Activated CD4-positive, alpha-beta T cell treated with anti-CD3 and anti-CD28 coated beads, Interleukin-2, amount 50 U/mL, for 1 hour (primary cell): ENCODE measurements around the gene GLYATL1B.
"Not testable (repeated sequence)": the region's sequence is repeated elsewhere in the genome, so short reads cannot be mapped to it uniquely, and the experiment has no call there.

Experiments used
- DNase-seq: peaks from one replicate; pipeline ENCODE4 v3.0.0-alpha.2; 2020

Gene GLYATL1B, protein sequence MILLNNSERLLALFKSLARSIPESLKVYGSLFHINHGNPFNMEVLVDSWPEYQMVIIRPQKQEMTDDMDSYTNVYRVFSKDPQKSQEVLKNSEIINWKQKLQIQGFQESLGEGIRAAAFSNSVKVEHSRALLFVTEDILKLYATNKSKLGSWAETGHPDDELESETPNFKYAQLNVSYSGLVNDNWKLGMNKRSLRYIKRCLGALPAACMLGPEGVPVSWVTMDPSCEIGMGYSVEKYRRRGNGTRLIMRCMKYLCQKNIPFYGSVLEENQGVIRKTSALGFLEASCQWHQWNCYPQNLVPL

DNA sequence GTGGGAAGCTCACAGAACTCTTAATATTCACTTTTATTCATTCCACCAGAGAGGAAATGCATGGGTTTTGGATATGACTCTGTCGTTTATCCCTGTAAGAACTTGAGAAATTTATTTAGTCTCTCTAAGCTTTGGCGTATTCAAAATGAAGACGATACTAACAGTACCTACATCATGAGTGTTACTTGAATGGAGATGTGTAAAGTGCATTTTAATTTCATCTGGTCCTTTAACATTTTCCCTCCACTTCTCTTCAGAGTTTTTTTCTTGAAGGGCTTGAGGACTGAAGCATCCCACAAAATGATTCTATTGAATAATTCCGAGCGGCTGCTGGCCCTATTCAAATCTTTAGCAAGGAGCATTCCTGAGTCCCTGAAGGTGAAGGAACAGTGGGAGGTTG is at the start of gene GLYATL1B:
GLYATL1B (plus strand) TSS at position 301 of the 400 bp plus-strand sequence; CDS start at position 301, 0 bp downstream.
- DNase-seq: not testable (repeated sequence)

DNA sequence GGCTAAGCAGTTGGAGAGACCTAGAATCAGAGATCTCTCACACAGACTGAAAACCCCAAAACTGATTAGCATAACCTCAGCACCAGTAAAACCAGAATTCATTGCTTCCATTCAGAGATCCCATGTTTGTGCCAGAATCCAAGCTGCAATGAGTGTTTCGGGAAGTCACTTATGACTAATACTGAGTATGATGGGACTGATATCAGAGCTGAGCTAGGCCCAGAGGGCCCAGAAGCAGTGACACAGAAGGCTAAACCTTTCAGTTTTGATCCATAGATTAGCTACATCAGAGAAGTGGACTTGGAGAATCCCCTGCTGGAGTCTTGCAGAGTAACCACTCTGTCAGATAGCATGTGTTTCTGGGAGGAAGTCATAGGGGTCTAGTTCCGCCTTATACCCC is 49.6 kb upstream of the GLYATL1B start:
- not testable (repeated sequence) for DNase-seq

DNA sequence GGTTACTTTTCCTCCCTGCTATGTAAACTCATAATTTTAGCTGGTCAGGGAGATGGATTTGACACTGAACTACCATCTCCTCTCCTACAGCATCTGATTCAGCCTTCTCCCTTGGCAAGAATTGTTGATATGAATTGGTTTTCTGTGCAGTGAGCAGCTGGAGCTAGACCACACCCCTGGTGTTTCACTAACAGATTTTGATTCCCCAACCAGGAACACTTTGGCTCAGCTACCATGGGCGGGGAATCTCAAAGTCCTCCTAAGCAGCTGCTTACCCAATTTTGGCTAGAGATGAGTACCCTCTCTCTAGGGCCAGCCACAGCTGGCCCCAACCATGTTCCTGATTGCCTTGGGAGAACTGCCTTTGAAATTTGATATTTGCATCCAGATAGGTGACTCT is 48.7 kb upstream of the GLYATL1B start:
- DNase-seq: not testable (repeated sequence)

DNA sequence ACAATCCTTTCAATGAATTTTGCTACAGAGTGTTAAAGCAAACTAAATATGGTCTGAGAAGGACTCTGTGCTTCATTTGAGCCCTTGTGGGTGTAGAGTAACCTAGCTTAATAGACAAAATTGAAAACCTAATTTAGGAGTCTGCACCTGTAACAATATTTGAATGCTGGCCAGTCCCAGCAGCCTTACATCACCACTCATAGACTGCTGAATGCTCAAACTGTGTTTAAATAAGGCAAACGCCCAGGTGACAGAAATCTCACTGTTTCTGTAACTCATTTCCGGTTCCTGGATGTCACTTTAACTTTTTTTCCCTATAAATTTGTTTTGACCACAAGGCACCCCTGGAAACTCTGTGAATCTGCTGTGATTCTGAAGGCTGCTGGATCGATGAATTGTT is 45.5 kb upstream of the GLYATL1B start:
- no peak for DNase-seq

DNA sequence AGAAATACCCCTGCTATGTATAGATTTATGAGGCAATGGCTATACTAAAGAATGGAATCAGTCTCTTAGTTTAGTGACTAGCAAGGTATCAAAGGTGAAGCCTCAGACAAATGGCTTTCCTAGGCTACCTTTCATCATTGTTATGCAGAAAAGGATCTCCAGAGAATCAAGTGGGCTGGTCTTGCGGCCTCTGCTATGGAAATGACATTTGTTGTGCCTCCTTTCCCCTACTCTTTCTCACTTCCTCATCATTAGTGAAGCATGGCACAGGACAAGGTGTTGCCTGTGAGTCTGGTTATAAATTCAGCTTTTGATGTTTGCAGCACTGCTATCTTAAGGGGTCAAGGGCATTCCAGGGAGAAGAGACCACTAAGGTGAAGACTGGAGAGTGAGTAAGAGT is 34.7 kb upstream of the GLYATL1B start:
- DNase-seq: not testable (repeated sequence)

DNA sequence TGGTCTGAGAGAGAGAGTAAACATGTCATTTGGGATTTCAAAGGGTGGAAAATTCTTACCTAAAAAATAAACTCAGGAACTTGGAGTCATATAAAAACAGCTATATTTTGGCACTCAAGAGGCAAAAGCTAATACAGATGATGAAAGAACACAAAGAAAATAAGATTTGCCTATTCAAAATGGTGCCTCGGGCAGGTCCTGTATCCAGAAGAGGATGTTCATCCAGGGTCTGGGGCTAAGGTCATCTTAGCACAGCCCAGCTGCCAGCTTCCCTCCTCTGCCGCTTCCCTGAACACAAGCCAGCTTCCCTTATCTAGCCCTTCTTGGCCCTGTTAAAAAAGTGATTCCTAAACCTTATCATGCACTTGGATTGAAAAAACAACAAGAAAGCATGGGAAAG is 33.8 kb upstream of the GLYATL1B start:
- DNase-seq: not testable (repeated sequence)

DNA sequence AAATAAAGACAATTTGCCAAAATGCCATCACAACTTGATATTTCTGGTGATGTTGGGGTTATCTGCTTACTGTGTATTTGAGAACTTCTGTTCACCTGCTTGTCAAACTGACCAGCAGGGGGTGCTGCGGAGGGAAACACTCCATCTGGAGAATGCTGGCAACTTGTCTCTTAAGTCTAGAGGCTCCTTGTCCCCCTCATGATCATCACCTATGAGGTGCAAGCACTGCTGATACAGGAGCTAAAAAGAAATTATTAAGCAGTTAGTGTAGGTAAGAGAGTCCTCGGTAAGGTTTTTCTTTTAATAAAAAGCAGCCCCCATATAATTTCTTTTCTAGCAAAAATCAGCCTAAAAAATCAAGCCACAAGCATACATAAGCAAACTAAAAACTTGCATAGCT is 32.7 kb upstream of the GLYATL1B start:
- peak; percentile 82 for DNase-seq

DNA sequence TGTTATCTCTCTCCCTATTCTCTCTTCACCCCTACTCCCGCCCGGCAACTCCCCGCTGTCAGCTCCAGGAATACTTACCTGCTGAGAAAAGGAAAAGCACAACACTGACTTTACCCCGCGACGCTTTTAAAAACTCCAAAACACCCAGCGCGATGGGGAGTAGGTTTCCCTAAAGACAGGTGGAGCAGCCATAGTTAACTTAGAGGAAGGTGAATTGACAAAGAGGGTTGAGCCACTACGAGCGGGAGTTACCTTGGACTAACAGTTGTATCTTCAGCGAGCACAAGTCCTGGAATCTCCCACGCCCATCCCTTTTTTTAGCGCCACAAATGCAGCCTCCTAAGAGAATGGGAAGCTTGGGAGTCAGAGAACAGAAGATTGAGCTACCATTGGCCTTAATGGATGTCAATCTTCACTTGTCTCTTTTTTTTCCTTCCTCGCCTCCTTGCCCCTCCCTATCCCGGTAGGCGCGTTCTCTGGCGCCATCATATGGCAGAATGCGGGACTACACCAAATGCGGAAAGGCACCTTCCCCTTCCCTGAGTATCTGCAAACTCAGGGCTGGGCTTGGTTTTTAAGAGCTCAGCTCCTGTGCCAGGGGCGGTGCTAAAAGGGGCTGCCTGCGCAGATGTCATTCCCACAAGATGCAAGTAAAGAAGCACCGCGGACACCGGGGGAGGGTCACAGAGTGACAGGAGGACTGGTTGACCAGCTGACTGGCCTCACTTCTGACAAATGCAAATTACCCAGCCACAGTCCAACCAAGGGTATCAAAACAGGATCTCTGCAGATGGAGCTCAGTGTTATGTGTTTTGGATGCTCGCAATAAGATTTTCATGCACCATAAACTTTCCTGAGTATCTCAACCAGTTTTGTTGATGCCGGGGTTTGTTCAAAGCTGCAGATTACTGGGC is 27.7 kb upstream of the GLYATL1B start:
- peak; percentile 78 for DNase-seq

DNA sequence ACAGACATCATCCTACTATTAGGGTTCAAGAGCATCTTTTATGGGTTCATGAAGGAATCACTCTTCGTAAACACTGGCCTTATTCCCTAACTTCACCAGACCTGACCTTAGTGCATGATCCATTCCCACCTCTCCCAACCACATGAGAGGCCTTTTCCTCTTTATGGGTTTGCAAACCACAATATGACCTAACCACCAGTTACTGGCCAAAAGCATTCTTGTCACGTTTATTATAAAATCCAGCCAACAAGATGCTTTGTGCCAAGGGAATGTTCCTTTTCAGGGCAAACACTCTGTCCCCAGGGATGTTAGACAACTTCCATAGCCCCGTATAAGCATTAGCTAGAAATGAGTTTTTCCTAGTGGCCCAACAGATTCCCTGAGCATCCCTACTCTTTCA is 26.0 kb upstream of the GLYATL1B start:
- DNase-seq: not testable (repeated sequence)

DNA sequence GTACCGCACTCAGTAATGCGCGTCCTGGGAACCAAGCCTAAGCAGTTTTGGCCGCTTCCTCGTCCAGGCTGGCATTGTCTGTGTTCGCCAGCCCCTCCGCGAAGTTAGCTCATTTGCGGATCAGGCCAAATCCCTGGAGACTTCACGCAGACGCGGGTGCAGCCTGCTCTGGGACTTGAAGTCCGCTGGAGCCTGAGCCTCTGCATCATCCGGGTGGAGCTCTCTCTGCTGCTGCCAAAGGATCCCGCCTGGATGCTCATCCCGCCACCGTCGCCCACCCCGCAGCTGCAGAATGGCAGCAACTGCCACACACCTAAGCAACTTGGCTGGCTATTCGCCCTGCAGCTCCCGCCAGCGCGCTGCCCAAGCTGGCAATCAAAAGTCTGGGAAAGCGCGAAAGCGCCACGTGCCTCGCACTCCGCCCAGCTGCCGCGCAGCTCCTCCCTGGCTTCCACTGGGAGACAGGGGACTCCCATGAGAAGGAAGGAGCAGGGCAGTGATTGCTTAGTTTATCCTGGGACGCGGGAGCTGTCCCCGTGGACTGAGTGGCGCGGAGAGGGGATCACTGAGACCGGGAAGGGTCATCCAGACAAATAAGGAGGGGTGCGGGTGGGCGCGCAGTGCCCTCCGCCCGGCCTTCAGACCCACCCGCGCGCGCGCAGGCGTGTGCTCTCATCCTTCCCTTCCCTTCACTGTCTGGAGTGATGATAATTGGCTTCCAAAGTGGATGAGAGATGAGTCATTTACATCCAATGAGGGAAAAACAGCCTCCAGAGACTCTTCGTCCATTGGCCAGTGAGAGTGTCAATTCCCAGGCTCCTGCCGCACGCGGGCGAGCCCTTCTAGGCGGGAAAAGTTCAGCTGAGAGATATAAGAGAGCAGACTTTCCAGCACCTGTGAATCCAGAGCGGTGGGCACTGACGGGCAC is 23.2 kb upstream of the GLYATL1B start:
- no peak for DNase-seq

DNA sequence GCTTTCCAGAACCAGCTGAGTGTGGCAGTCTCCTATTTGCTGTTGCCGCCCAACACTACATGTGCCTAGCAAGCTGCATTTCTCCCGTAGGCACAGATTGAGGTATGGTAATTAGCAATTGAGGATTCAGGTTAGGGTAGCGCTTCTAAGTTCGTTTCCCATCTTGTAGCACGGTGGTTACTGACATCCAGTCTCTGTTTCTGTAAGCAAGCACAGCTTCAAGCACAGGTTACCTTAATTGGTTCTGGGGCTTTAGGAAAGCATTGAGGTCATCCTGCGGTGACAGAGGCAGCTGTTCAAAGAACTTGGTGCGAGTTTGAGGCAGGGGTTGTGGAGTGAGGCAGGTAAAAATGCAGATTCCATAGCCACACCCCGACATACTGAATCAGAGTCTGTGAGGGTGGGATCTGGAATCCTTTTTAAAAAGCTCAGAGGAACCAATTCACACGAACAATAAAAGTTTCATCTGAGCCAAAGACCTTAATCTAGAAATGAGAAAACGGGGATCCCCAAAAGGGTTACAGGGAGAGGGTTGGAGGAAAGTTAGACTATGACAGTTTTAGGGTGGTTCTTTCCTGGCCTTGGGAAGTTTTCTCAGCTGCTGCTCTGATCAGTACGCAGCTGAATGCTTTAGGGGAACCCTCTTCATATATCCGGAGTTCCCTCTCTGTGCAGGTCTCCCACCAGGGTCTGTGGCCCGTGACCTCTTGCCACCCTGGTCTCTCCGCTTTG is 21.9 kb upstream of the GLYATL1B start:
- DNase-seq: not testable (repeated sequence)

DNA sequence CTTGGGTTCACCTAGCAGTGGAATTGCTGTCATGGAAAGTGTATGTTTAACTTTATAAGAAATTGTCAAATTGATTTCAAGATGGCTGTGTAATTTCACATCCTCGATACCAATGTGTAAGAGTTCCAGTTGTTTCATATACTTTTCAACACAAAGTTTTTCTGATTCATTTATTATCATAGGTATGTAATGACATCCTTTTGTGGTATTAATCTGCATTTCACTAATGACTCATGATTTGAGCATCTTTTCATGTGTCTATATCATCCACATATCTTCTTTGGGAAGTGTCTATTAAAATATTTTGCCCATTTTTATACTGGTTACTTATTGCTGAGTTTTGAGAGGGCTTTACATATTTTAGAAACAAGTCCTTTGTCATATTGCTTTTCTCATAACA is 17.0 kb upstream of the GLYATL1B start:
- no peak for DNase-seq

DNA sequence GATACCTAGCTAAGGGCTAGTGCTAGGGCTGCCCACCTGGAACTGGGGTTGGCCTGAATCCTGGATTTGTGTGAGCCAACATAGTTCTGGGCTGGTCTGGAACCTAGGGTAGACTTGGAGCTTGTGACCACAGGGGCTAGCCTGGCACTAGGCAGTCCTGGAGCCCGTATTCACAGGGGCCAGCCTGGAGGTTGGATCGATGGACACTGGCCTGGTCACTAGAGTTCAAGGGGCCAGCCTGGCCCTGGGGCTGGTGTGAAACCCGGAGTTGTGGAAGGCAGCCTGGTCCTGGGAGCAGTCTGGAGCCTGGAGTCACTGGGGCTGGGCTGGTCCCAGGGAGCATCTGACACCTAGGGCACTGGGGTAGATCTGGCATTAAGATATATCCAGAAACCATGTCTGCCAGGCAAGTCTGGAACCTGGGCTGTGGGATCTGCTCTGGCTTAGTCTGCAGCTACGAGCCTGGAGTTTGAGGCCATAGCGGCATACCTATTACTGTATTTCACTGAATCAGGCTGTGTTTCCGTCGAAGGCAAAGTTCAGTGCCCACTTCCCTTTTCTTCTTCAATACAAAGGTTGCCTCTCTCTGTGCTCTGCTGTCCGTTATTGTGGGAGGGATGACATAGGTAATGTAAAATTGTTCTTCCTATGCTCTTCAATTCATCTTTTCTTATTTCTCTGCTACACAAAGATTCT is 9.1 kb upstream of the GLYATL1B start:
- DNase-seq: no peak

DNA sequence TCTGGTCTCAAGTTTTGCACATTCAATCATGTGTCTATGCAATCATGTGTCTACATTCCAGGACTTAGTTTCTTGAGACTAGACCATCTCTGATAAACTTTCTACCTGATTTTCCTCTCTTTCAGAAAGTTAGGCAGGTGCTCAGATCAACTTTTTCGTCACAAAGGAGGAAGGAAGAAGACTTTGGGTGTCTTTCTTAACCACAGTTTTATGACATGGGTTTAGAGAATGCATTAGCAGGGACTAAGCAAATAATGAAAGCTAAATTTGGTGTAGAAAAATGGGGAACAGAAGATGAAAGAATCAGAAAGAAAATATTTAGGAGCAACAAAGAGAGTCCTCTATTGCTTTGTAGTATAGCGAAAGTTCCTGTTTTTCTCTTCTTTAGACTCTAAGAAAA is 7.7 kb upstream of the GLYATL1B start:
- DNase-seq: no peak

DNA sequence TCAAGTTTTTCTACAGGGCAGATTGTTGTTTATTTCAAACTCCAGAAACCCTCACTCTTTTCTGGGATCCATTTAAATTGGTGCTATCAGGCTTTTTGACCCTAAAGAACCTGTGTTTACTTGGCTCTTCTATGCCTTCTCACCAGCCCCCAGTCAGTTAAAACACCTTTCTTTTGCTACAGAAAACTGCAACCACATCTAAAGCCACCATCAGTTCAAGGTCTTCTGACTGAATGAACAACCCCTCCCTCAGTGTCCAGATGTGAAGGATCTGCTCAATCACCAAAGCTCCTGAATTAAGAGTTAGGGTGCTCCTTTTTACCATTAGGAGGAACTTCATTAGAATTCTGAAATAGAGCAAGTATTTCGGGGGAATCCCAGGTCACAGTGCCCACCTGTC is 7.0 kb upstream of the GLYATL1B start:
- DNase-seq: no peak

DNA sequence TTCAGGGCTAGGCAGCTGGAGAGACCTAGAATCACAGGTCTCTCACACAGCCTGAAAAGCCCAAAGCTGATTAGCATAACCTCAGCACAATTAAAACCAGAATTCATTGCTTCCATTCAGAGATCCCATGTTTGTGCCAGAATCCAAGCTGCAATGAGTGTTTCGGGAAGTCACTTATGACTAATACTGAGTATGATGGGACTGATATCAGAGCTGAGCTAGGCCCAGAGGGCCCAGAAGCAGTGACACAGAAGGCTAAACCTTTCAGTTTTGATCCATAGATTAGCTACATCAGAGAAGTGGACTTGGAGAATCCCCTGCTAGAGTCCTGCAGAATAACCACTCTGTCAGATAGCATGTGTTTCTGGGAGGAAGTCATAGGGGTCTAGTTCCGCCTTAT is 5.7 kb upstream of the GLYATL1B start:
- not testable (repeated sequence) for DNase-seq

DNA sequence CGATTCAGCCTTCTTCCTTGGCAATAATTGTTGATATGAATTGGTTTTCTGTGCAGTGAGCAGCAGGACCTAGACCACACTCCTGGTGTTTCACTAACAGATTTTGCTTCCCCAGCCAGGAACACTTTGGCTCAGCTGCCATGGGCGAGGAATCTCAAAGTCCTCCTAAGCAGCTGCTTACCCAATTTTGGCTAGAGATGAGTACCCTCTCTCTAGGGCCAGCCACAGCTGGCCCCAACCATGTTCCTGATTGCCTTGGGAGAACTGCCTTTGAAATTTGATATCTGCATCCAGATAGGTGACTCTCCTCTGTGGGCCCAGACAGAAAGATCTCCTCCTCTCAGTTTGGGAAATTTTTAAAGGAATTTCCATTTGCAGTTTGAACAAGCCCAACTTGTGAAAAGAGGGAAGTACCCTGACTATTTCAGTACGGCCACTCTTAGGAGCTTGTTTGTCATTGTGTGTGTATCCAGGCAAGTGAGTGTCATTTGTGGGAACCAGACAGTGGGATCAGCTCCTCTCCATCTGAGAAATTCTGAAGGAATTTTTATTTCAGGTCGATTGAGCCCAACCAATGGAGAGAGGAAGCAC is 4.6 kb upstream of the GLYATL1B start:
- not testable (repeated sequence) for DNase-seq

DNA sequence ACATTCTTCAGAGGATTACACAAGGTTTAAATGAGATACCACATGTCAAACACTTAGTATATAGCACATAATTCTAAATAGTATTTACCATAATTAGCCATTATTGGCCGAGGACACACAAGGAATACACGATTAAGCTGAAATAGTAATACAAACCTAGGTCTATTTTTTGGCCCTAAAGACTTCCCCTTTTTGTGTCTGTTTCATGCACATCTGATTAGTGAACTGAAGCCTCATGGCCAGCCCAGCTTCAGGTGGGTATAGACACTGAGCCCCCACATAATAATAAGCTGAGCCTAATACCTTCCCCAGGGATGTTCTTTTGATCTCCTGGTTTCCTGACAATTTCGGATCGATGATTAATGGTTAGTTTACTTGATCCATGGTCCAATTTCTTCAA is 2.1 kb downstream of the GLYATL1B start:
- DNase-seq: no peak

DNA sequence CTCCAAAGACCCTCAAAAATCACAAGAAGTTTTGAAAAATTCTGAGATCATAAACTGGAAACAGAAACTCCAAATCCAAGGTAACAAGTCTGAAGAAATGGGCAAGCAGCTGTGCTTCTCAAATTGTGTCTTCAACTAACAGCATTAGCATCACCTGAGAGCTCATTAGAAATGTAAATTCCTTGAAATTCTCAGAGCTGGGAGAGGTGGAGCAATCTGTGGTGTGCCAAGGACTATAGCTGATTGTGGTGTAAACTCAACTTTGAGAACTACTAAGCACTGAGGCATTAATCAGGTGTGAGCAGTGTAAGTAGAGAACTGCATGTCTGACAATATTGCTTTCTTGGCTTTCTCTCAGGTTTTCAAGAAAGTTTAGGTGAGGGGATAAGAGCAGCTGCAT is 7.5 kb downstream of the GLYATL1B start:
- not testable (repeated sequence) for DNase-seq

DNA sequence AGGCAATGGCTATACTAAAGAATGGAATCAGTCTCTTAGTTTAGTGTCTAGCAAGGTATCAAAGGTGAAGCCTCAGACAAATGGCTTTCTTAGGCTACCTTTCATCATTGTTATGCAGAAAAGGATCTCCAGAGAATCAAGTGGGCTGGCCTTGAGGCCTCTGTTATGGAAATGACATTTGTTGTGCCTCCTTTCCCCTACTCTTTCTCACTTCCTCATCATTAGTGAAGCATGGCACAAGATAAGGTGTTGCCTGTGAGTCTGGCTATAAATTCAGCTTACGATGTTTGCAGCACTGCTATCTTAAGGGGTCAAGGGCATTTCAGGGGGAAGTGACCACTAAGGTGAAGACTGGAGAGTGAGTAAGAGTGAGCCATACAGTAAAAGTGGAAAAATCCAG is 9.1 kb downstream of the GLYATL1B start:
- DNase-seq: not testable (repeated sequence)

DNA sequence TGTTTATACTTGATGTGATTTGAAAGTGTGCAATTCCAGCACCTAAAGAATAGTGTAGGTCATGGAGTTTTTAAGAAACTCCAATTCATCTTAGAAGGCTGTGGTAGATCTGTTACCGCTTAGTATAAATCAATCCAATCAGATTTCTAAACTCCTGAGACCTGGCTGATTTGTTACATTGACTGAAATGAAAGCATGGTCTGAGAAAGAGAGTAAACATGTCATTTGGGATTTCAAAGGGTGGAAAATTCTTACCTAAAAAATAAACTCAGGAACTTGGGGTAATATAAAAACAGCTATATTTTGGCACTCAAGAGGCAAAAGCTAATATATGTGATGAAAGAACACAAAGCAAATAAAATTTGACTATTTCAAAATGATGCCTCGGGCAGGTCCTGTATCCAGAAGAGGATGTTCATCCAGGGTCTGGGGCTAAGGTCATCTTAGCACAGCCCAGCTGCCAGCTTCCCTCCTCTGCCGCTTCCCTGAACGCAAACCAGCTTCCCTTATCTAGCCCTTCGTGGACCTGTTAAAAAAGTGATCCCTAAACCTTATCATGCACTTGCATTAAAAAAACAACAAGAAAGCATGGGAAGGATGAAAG is 10.0 kb downstream of the GLYATL1B start:
- DNase-seq: not testable (repeated sequence)
